SK-N-MC (cell line): ENCODE measurements around the gene PRAMEF5.
"Not testable (repeated sequence)": the region's sequence is repeated elsewhere in the genome, so short reads cannot be mapped to it uniquely, and the experiment has no call there.

Experiments used
- EZH2 ChIP-seq: fragments of 200-600 bp; sonication (generic); IDR thresholded peaks from one replicate; pipeline ENCODE4 v1.6.1; 2017; ENCODE audit warnings: antibody characterized with exemption
- FOXP2 ChIP-seq: optimal IDR thresholded peaks from 2 replicates; pipeline ENCODE3; 2011; ENCODE audit warnings: mild to moderate bottlenecking, moderate library complexity; ENCODE audit not compliant: insufficient read depth; ENCODE audit errors: extremely low read length, control extremely low read depth
- POLR2AphosphoS5 ChIP-seq: IDR thresholded peaks from 2 replicates; pipeline ENCODE4 v1.6.1; 2012; ENCODE audit warnings: mild to moderate bottlenecking, low read depth, low read length, borderline replicate concordance

DNA sequence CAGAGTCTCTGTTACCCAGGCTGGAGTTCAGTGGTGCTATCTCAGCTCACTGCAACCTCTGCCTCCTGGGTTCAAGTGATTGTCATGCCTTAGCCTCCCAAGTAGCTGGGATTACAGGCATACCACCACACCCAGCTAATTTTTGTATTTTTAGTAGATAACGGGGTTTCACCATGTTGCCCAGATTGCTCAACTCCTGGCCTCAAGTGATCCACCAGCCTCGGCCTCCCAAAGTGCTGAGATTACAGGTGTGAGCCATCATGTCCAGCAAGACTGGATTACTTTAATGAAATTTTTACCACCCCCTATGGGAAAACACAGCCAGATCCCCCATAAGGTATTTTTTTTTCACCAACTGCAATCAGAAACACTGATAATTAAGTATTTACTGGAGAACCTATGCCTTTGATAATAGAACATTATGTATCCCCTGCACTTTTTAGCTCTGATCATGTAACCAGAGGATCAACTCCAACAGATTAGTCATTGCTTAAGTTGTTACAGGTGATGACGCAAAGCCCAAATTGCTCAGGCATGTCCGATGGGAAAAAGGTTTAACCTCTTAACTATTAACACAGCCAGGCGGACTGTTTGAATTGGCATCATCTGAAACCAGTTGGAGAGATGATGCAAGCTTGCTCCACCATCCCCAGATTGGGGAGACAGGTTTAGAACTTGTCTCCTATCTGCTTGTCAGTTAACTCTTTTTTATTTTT lies 43.4 kb downstream of the PRAMEF5 start:
- TF ChIP-seq POLR2AphosphoS5, EZH2, FOXP2: not testable (repeated sequence)
